Breast epithelium (tissue), 3 donors: ENCODE results near the gene PIANP.
"Not testable (repeated sequence)": the region's sequence is repeated elsewhere in the genome, so short reads cannot be mapped to it uniquely, and the experiment has no call there.

Source experiments
- POLR2A ChIP-seq: fragments of 450-650 bp; IDR thresholded peaks from one replicate; pipeline ENCODE4 v1.6.1; 2016; ENCODE audit warnings: antibody characterized with exemption, mild to moderate bottlenecking, moderate library complexity
- POLR2AphosphoS5 ChIP-seq, 3 donors: sonication (generic); formaldehyde crosslinking; IDR thresholded peaks; one replicate each; pipeline ENCODE4 v1.6.1; 2017; ENCODE audit warnings: antibody characterized with exemption in 3 of 3
- TF ChIP-seq, protein P1 (sequence below), 3 donors: fragments of 450-650 bp; IDR thresholded peaks; one replicate each; pipeline ENCODE4 v1.5.1; 2016 to 2017; ENCODE audit warnings: antibody characterized with exemption in 3 of 3, mild to moderate bottlenecking in 3 of 3, moderate library complexity in 3 of 3

DNA sequence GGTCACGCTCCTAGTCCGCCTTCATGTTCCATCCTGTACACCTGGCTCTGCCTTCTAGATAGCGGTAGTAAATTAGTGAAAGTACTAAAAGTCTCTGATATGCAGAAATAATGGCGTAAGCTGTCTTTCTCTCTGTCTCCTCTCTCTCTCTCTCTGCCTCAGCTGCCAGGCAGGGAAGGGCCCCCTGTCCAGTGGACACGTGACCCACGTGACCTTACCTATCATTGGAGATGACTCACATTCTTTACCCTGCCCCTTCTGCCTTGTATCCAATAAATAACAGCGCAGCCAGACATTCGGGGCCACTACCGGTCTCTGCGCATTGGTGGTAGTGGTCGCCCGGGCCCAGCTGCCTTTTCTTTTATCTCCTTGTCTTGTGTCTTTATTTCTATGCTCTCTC is 41.5 kb upstream of the PIANP start:
- TF ChIP-seq, protein P1, sequence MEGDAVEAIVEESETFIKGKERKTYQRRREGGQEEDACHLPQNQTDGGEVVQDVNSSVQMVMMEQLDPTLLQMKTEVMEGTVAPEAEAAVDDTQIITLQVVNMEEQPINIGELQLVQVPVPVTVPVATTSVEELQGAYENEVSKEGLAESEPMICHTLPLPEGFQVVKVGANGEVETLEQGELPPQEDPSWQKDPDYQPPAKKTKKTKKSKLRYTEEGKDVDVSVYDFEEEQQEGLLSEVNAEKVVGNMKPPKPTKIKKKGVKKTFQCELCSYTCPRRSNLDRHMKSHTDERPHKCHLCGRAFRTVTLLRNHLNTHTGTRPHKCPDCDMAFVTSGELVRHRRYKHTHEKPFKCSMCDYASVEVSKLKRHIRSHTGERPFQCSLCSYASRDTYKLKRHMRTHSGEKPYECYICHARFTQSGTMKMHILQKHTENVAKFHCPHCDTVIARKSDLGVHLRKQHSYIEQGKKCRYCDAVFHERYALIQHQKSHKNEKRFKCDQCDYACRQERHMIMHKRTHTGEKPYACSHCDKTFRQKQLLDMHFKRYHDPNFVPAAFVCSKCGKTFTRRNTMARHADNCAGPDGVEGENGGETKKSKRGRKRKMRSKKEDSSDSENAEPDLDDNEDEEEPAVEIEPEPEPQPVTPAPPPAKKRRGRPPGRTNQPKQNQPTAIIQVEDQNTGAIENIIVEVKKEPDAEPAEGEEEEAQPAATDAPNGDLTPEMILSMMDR (IDR thresholded peaks at IDR 0.05), result not testable (repeated sequence)
- TF ChIP-seq POLR2AphosphoS5 (IDR thresholded peaks at IDR 0.05); POLR2A: not testable (repeated sequence)
